HepG2 (cell line): ENCODE results near the gene HDAC10. TPM values are rescaled to one million over a fixed set of nuclear protein-coding genes. Genes with fewer than 3 reads are reported as not detected.

Experiments
- ARID3A ChIP-seq: IDR thresholded peaks from 2 replicates; pipeline ENCODE4 v1.6.1; 2012; ENCODE audit warnings: low read depth, low read length, improper control_type of control experiment
- DDIT3 ChIP-seq: sonication (generic); formaldehyde crosslinking; IDR thresholded peaks from 2 replicates; pipeline ENCODE4 v1.4.0; 2020; ENCODE audit warnings: mild to moderate bottlenecking, missing genetic modification reagents
- FOXJ3 ChIP-seq: sonication (generic); formaldehyde crosslinking; IDR thresholded peaks from 2 replicates; pipeline ENCODE4 v1.4.0; 2020; ENCODE audit warnings: missing genetic modification reagents, mild to moderate bottlenecking, borderline replicate concordance
- HDAC1 ChIP-seq: sonication (generic); formaldehyde crosslinking; IDR thresholded peaks from 2 replicates; pipeline ENCODE4 v1.5.1; 2020; ENCODE audit warnings: mild to moderate bottlenecking, missing genetic modification reagents
- KDM4B ChIP-seq: sonication (generic); formaldehyde crosslinking; IDR thresholded peaks from 2 replicates; pipeline ENCODE4 v1.4.0; 2020; ENCODE audit warnings: missing genetic modification reagents
- NCOA1 ChIP-seq: sonication (generic); formaldehyde crosslinking; IDR thresholded peaks from 2 replicates; pipeline ENCODE4 v1.9.0; 2021; ENCODE audit warnings: missing genetic modification reagents
- PAX8 ChIP-seq: sonication (generic); formaldehyde crosslinking; IDR thresholded peaks from 2 replicates; pipeline ENCODE4 v1.8.0; 2022; ENCODE audit warnings: mild to moderate bottlenecking, missing genetic modification reagents, borderline replicate concordance
- PTBP1 ChIP-seq: fragments of 200-400 bp; formaldehyde crosslinking; IDR thresholded peaks from 2 replicates; pipeline ENCODE4 v1.6.1; 2018; ENCODE audit warnings: low read length, low read depth; ENCODE audit not compliant: poor library complexity, severe bottlenecking
- RBM39 ChIP-seq: fragments of 200-400 bp; formaldehyde crosslinking; IDR thresholded peaks from one replicate; pipeline ENCODE4 v1.6.1; 2018; ENCODE audit warnings: antibody characterized with exemption, mild to moderate bottlenecking, low read depth, low read length; ENCODE audit not compliant: poor library complexity, severe bottlenecking
- SIN3B ChIP-seq: fragments of 150-350 bp; IDR thresholded peaks from 2 replicates; pipeline ENCODE4 v1.6.1; 2014; ENCODE audit warnings: low read length
- TOPORS ChIP-seq: sonication (generic); formaldehyde crosslinking; IDR thresholded peaks from 2 replicates; pipeline ENCODE4 v1.8.0; 2023; ENCODE audit warnings: mild to moderate bottlenecking, missing genetic modification reagents
- ZBTB33 ChIP-seq: sonication (generic); formaldehyde crosslinking; IDR thresholded peaks from 2 replicates; pipeline ENCODE4 v1.4.0; 2020; ENCODE audit warnings: missing genetic modification reagents
- ZFP36L2 ChIP-seq: sonication (generic); formaldehyde crosslinking; IDR thresholded peaks from 2 replicates; pipeline ENCODE4 v1.4.0; 2020; ENCODE audit warnings: missing genetic modification reagents
- ZFX ChIP-seq: sonication (generic); formaldehyde crosslinking; IDR thresholded peaks from 2 replicates; pipeline ENCODE4 v1.4.0; 2020; ENCODE audit warnings: mild to moderate bottlenecking, low read depth, missing genetic modification reagents, moderate library complexity
- ZNF235 ChIP-seq: sonication (generic); formaldehyde crosslinking; IDR thresholded peaks from 2 replicates; pipeline ENCODE4 v1.8.1; 2023; ENCODE audit warnings: mild to moderate bottlenecking, missing genetic modification reagents, borderline replicate concordance
- ZNF260 ChIP-seq: sonication (generic); formaldehyde crosslinking; IDR thresholded peaks from 2 replicates; pipeline ENCODE4 v1.4.0; 2020; ENCODE audit warnings: missing genetic modification reagents, low read depth, mild to moderate bottlenecking, borderline replicate concordance
- ZNF280D ChIP-seq: sonication (generic); formaldehyde crosslinking; IDR thresholded peaks from 2 replicates; pipeline ENCODE4 v1.5.1; 2020; ENCODE audit warnings: mild to moderate bottlenecking, missing genetic modification reagents
- ZNF317 ChIP-seq: sonication (generic); formaldehyde crosslinking; IDR thresholded peaks from 2 replicates; pipeline ENCODE4 v1.5.0; 2020; ENCODE audit warnings: mild to moderate bottlenecking, missing genetic modification reagents
- ZNF576 ChIP-seq: sonication (generic); formaldehyde crosslinking; IDR thresholded peaks from 2 replicates; pipeline ENCODE4 v1.4.0; 2020; ENCODE audit warnings: mild to moderate bottlenecking, missing genetic modification reagents
- ZNF776 ChIP-seq: sonication (generic); formaldehyde crosslinking; IDR thresholded peaks from 2 replicates; pipeline ENCODE4 v1.4.0; 2020; ENCODE audit warnings: mild to moderate bottlenecking, missing genetic modification reagents
- ZNF816 ChIP-seq: sonication (generic); formaldehyde crosslinking; IDR thresholded peaks from 2 replicates; pipeline ENCODE4 v1.8.0; 2022; ENCODE audit warnings: missing genetic modification reagents, mild to moderate bottlenecking, borderline replicate concordance
- polyA plus RNA-seq, 8 experiments: library from polyadenylated mRNA; depleted of rRNA in 3 of 8; stranded (reverse) in 7 of 8; unstranded in 1 of 8; fragments of >200 nt; fragmentation: Illumina TruSeq in 4 of 8; extraction: Trizol in 4 of 8; gene quantifications; 2 replicates each; pipeline versions ENCODE4 v1.2.1 to v1.2.3, GENCODE V29; 2011 to 2016; ENCODE audit warnings: low read depth in 4 of 8, missing spikeins in 1 of 8, mixed read lengths in 1 of 8; ENCODE audit not compliant: insufficient read depth in 1 of 8
- total RNA-seq, 5 experiments: library from RNA; depleted of rRNA; stranded (reverse); fragments of >200 nt; fragmentation: Illumina TruSeq; extraction: Trizol; gene quantifications; 2 replicates each; pipeline ENCODE4 v1.2.3, GENCODE V29; 2016; ENCODE audit warnings: low read depth in 1 of 5

HDAC10 gene
- total and polyA plus RNA-seq, 2 of the 13 experiments (the other 11 are each of a cell fraction or from before 2014, with no cell fraction given): 13.9 to 14.9 TPM

GRCh38 chr22:50244420-50245213 is 6.4 kb downstream of the HDAC10 start, which contains the start of gene TUBGCP6 (continued):
- TF ChIP-seq ZFP36L2 (CRISPR knock-in tag) (no peak), NCOA1 (CRISPR knock-in tag) (no peak; the same call in 1 of the 2 replicates), ZNF235 (CRISPR knock-in tag) (no peak), ZBTB33 (CRISPR knock-in tag) (peak; percentile 44; the same call in 1 of the 2 replicates), SIN3B (peak; percentile 81; the same call in 1 of the 2 replicates), ZNF576 (CRISPR knock-in tag) (no peak; the same call in 1 of the 2 replicates), ZNF816 (no peak), ARID3A (no peak), ZFX (CRISPR knock-in tag) (peak; percentile 98), TOPORS (CRISPR knock-in tag) (peak; percentile 43; the same call in 1 of the 2 replicates), DDIT3 (CRISPR knock-in tag) (no peak), ZNF280D (peak; percentile 39; the same call in 1 of the 2 replicates), ZNF776 (CRISPR knock-in tag) (peak; percentile 36; the same call in 1 of the 2 replicates), PTBP1 (no peak), HDAC1 (CRISPR knock-in tag) (peak; percentile 99), FOXJ3 (CRISPR knock-in tag) (peak; percentile 71; the same call in 1 of the 2 replicates), PAX8 (CRISPR knock-in tag) (peak; percentile 81; the same call in 1 of the 2 replicates), KDM4B (CRISPR knock-in tag) (peak; percentile 61; the same call in 1 of the 2 replicates), RBM39 (no peak), ZNF260 (CRISPR knock-in tag) (0 out of 2 replicates have a peak, but pooled peaks have one; percentile 57), ZNF317 (CRISPR knock-in tag) (peak; percentile 57; the same call in 1 of the 2 replicates)
